ENCODE measurements around the gene LATS2. TPM values are rescaled to one million over a fixed set of nuclear protein-coding genes. Genes with fewer than 3 reads are reported as not detected.

LATS2 gene
- total RNA-seq, 4 donors from 2014 or later: 49.8 to 93.8 (median 77.0) TPM

DNA sequence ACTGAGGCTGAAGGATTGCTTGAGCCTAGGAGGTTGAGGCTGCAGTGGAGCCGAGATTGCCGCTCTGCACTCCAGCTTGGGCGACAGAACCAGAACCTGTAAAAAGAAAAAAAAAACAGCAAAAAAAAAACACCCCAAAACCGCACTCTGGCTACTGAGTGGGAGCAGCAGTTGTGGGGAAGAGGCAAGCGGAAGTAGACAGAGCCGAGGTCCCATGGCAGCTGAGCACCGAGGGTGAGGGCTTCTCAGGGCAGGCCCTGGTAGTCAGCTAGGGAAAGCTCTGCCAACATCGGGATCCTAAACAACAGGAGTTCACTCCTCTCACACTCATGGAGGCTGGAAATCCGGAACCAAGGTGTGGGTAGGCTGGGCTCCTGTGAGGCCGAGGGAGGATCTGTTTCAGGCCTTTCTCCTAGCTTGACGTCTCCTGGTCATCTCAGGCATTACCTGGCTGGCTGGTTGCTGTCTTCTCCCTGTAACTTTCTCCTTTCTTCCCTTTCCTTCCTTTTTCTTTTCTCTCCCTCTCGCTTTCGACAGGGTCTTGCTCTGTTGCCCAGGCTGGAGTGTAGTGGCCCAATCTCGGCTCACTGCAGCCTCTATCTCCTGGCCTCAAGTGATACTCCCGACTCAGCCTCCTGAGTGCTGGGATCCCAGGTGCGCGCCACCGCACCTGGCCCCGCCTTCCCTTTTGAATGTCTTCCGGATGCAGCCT lies 15.8 kb upstream of the LATS2 start:
- no peak overlapping the region for H3K27ac ChIP-seq (replicated peaks in 1 of 4)
- H3K27me3 ChIP-seq: no peaks in the 10 kb centered on the region
- peaks cover 11 to 34% (median 21%) of the 10 kb centered on the region in 4 donors for H3K4me1 ChIP-seq
- no peak overlapping the region for H3K4me3 ChIP-seq
- no peak for TF ChIP-seq POLR2A (IDR thresholded peaks at IDR 0.05; ENCODE audit: low read depth)
- WGBS: 96% methylated on average over 20 of the region's 20 CpGs
- intact Hi-C loops (cut with DNase I): no loop called here
- no peaks in the 10 kb centered on the region for H3K9me3 ChIP-seq
- no peak for DNase-seq (ENCODE audit: extremely low spot score)
- no peaks in the 10 kb centered on the region for H3K36me3 ChIP-seq

DNA sequence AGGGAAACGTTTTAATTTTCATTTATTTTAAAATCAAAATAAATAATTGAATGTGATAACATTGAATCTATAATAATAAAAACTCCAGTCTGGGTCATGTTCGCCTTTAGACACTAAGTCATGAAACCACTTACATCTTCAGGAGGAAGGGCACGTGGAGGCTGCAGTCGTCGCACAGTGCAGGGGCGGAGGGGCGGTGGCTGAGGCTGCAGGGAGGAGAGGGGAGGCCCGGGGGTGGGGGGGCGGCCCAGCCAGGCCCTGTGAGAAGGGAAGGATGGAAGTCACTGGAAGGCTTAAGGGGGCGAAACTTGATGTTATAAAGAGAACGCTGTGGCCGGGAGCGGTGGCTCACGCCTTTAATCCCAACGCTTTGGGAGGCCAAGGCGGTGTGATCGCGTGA lies 14.9 kb upstream of the LATS2 start:
- WGBS: 65% methylated on average over 18 of the region's 18 CpGs
- intact Hi-C loops (cut with DNase I): no loop called here
- Histone ChIP-seq H3K27me3 (no peaks in the 10 kb centered on the region), H3K36me3 (no peaks in the 10 kb centered on the region), H3K4me1 (peaks cover 11 to 39% (median 27%) of the 10 kb centered on the region in 4 donors), H3K9me3 (no peaks in the 10 kb centered on the region), H3K4me3 (peak overlapping the region; percentile 49 to 79 (median 64)), H3K27ac (replicated peaks in 1 of 4) (peak overlapping the region in 3 of 4 donors; percentile 57 to 80 (median 67))
- TF ChIP-seq POLR2AphosphoS5 (IDR thresholded peaks at IDR 0.05): no peak
- TF ChIP-seq, protein P1, sequence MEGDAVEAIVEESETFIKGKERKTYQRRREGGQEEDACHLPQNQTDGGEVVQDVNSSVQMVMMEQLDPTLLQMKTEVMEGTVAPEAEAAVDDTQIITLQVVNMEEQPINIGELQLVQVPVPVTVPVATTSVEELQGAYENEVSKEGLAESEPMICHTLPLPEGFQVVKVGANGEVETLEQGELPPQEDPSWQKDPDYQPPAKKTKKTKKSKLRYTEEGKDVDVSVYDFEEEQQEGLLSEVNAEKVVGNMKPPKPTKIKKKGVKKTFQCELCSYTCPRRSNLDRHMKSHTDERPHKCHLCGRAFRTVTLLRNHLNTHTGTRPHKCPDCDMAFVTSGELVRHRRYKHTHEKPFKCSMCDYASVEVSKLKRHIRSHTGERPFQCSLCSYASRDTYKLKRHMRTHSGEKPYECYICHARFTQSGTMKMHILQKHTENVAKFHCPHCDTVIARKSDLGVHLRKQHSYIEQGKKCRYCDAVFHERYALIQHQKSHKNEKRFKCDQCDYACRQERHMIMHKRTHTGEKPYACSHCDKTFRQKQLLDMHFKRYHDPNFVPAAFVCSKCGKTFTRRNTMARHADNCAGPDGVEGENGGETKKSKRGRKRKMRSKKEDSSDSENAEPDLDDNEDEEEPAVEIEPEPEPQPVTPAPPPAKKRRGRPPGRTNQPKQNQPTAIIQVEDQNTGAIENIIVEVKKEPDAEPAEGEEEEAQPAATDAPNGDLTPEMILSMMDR (IDR thresholded peaks at IDR 0.05): no peak
- no peak for TF ChIP-seq EP300 (IDR thresholded peaks at IDR 0.05)
- TF ChIP-seq POLR2A (IDR thresholded peaks at IDR 0.05; ENCODE audit: low read depth): no peak
- DNase-seq (ENCODE audit: extremely low spot score): no peak

DNA sequence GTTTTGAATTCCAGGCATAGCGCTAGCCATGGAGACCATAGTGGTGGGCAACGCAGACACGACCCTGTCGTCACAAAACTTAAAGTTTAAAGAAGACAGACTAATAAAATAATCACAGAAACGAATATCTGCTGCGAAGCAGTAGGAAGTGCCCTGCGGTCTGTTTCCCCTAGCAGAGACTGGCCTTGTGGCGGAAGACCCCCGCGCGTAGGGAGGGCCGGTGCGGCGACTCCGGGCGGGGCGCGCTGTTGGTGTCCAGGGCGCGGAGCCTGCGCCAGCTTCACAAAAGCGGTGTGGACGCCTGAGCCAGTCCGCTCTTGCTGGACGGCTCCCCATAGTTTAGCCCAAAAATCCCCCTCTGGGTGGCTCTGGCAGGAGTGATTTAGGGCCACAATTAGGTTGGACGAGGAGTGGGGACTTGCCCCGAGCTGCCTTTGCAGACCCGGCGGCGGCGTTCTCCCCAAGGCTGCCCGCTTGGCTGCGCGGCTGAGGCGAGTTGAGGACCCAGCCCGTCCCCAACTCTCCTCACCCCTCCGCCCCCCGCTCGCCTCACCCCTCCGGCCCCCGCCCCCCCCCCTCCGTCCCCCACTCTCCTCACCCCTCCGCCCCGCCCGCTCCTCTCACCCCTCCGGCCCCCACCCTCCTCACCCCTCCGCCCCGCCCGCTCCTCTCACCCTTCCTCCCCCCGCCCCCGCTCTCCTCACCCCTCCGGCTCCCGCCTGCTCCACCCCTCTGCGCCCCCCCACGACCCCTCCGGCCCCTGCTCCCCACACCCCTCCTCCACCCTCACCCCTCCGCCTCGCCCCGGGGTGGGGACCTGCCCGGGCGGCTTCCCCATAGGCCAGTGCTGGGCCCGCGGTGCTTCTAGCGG lies 14.2 kb upstream of the LATS2 start:
- Histone ChIP-seq H3K4me3 (peak overlapping the region; percentile 49 to 79 (median 64)), H3K27me3 (no peaks in the 10 kb centered on the region), H3K36me3 (no peaks in the 10 kb centered on the region), H3K4me1 (peaks cover 11 to 45% (median 34%) of the 10 kb centered on the region in 4 donors), H3K27ac (replicated peaks in 1 of 4) (peak overlapping the region; percentile 57 to 80 (median 72)), H3K9me3 (no peaks in the 10 kb centered on the region)
- DNase-seq (ENCODE audit: extremely low spot score): no peak
- 7% methylated on average over 48 of the region's 64 CpGs for WGBS
- no peak for TF ChIP-seq POLR2A (IDR thresholded peaks at IDR 0.05; ENCODE audit: low read depth)
- no peak for TF ChIP-seq POLR2AphosphoS5 (IDR thresholded peaks at IDR 0.05)
- no peak for TF ChIP-seq EP300 (IDR thresholded peaks at IDR 0.05)
- TF ChIP-seq, protein P1 (IDR thresholded peaks at IDR 0.05): no peak
- intact Hi-C loops (cut with DNase I): no loop called here

DNA sequence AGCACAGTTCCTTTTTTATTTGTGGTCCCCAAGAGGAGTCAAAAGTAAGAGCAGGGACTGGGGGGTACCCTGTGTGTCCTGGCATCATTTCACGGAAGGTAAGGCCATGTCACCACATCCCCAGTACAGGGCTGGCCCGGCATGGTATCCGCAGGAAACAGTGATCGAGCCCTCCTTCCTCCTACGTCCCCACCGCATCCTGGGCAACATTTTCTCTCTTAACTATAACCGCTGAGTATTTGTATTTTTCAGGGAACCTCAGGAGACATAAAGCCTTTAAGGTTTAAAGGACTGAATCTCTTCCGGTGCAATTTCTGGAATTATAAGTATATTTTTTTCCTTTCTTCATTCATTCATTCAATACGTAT lies 13.6 kb upstream of the LATS2 start:
- no peaks in the 10 kb centered on the region for H3K36me3 ChIP-seq
- 53% methylated on average over 9 of the region's 9 CpGs for WGBS
- DNase-seq (ENCODE audit: extremely low spot score): no peak
- H3K27me3 ChIP-seq: no peaks in the 10 kb centered on the region
- H3K27ac ChIP-seq (replicated peaks in 1 of 4): peak overlapping the region; percentile 57 to 80 (median 72)
- no peaks in the 10 kb centered on the region for H3K9me3 ChIP-seq
- H3K4me1 ChIP-seq: peaks cover 11 to 47% (median 34%) of the 10 kb centered on the region in 4 donors
- intact Hi-C loops (cut with DNase I): no loop called here
- H3K4me3 ChIP-seq: peak overlapping the region; percentile 49 to 79 (median 64)
- TF ChIP-seq, protein P1 (IDR thresholded peaks at IDR 0.05): no peak
- TF ChIP-seq POLR2AphosphoS5 (IDR thresholded peaks at IDR 0.05): peak in 1 of 2 donors; percentile 2

DNA sequence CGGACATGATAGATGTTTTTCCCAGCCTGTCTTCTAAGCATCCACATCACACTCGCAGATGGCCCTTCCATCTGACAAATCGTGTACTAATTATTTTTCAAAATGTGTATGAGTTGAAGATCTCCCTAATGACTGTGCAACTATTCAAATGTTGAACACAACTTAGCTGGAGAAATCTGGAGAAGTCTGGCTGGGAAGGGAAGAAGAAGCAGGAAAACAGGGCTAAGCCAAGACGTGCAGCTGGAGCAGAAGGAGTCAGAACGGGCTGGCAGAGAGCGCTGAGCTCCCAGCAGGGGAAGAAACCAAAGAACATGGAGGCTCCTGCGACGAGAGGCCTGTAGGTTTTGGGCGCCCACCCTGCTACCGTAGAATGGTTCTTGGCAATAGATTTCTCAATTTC lies 13.2 kb upstream of the LATS2 start:
- Histone ChIP-seq H3K9me3 (no peaks in the 10 kb centered on the region), H3K27me3 (no peaks in the 10 kb centered on the region), H3K27ac (replicated peaks in 1 of 4) (peak overlapping the region; percentile 57 to 80 (median 72)), H3K4me1 (peaks cover 7 to 51% (median 38%) of the 10 kb centered on the region in 4 donors), H3K36me3 (no peaks in the 10 kb centered on the region), H3K4me3 (peak overlapping the region in 3 of 4 donors; percentile 49 to 79 (median 64))
- 53% methylated on average over 10 of the region's 10 CpGs for WGBS
- no peak for TF ChIP-seq EP300 (IDR thresholded peaks at IDR 0.05)
- TF ChIP-seq, protein P1 (IDR thresholded peaks at IDR 0.05): no peak
- TF ChIP-seq POLR2A (IDR thresholded peaks at IDR 0.05; ENCODE audit: low read depth): no peak
- peak in 1 of 2 donors; percentile 9 for TF ChIP-seq POLR2AphosphoS5 (IDR thresholded peaks at IDR 0.05)
- intact Hi-C loops (cut with DNase I): no loop called here
- DNase-seq (ENCODE audit: extremely low spot score): no peak

All from esophagus muscularis mucosa (tissue), 4 donors.